HG03175 (cell line): ENCODE results near the gene CNOT2.
"Not testable (repeated sequence)": the region's sequence is repeated elsewhere in the genome, so short reads cannot be mapped to it uniquely, and the experiment has no call there.

Experiments used
- ATAC-seq: cut with Tn5 transposase; IDR thresholded peaks from one replicate; pipeline ENCODE4 v1.9.1; 2021; ENCODE audit warnings: mild to moderate bottlenecking, moderate library complexity; ENCODE audit not compliant: unreplicated experiment

Gene CNOT2

DNA sequence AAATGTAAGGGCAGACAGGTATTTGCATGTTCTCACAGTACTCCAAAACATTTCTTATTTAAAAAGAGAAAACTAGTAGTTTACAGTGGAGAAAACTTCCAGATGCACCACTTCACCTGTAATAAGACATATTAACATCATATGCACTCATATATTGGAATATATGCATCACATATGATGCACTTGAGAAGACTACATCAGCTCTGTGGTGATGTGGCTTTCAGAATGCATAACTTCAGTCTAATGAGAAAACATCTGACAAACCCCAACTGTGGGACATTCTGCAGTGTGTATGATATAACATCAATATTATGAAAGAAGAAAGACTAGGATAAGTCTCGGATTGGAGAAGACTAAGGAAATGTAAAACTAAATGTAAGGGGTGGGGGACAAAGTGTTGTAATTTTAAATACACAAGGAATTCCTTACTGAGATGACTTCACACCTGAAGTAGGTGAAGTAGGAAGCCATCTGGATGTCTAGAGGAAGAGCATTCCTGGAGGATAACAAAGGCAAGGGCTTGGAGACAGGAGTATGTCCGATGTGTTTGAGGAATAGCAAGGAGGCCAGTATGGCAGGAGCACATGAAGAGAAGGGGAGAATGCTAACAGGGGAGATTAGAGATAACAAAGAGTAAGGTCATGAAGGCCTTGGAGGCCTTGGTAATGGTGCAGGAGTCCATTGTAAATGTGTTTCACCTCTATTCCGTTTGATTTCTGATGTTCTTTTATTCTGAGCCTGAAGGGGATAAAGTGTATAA, 49.0 kb downstream of the CNOT2 start:
- ATAC-seq: no peak

DNA sequence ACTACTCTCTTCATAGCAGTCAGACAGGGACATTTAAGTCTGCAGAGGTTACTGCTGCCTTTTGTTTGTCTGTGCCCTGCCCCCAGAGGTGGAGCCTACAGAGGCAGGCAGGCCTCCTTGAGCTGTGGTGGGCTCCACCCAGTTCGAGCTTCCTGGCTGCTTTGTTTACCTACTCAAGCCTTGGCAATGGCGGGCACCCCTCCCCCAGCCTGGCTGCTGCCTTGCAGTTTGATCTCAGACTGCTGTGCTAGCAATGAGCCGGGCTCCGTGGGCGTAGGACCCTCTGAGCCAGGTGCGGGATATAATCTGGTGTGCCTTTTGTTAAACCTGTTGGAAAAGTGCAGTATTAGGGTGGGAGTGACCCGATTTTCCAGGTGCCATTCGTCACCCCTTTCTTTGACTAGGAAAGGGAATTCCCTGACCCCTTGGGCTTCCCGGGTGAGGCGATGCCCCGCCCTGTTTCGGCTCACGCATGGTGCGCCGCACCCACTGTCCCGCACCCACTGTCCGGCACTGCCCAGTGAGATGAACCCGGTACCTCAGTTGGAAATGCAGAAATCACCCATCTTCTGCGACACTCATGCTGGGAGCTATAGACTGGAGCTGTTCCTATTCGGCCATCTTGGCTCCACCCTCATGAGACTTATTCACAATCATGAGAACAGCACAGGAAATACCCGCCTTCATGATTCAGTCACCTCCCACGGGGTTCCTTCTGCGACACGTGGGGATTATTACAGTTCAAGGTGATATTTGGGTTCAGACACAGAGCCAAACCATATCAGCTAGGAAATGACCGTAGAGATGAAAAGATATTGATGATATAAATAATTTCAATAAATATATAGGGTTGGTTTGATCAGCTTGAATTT, 61.7 kb downstream of the CNOT2 start:
- ATAC-seq: not testable (repeated sequence)

DNA sequence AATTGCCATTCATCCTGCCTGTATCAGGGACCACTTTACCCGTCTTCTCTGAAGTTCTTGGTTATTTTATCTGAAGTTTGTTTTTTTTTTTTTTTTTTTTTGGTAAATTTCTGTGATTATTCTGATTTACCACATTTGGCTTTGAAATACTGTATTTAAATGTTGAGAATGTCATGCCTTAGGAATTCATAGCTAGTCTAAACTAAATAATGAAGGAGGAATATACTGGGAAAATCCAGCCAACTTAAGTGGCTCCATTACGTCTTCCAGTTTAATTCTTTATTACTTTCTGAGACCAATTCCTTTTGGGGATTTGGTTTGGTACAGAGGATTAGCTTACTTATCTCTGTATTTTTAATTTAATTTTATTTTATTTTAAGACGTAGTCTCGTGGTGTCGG, 62.6 kb downstream of the CNOT2 start:
- ATAC-seq: no peak

- no peak for ATAC-seq
These were observed 63.4 kb downstream of the CNOT2 start for GRCh38 chr12:70306676-70307075.

- ATAC-seq: no peak
These were observed 64.6 kb downstream of the CNOT2 start for GRCh38 chr12:70307868-70308267.

DNA sequence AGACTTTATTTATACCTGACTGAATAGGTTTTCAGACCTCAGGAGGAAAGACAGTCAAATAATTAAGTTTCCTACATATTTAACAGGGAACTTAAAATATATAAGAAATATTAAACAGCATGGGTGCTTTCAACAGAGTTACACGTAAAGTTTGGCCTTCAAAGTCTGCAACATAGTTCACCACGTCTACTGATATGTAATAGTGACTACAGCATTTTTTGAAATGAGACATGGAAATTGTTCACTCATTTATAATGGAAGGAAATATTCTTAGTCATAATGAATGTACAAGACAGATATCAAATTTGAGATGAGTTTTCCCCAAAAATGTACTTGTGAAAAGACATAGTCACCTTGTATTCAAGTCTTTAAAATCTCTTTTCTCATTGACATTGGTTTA, 66.1 kb downstream of the CNOT2 start:
- no peak for ATAC-seq

DNA sequence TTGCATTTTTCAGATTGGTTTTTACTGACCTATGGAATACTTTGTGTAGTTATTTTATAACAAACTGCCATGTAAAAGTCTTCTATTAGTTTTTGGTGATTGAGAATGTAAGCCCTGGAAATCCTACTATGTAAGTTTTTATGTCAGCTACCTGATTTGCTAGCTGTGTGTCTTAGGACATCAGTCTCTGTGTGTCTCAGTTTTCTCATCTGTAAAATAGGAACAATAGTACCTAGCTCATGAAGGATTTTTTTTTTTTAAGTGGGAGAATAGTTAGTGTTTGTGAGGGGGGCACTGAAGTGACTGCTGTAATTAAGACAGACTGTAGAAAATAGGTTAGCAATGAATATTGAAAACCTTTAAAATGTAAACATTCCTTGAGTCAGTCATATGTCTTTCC, 70.9 kb downstream of the CNOT2 start:
- ATAC-seq: no peak

GRCh38 chr12:70317781-70318180, 74.5 kb downstream of the CNOT2 start:
- peak; percentile 95 for ATAC-seq

DNA sequence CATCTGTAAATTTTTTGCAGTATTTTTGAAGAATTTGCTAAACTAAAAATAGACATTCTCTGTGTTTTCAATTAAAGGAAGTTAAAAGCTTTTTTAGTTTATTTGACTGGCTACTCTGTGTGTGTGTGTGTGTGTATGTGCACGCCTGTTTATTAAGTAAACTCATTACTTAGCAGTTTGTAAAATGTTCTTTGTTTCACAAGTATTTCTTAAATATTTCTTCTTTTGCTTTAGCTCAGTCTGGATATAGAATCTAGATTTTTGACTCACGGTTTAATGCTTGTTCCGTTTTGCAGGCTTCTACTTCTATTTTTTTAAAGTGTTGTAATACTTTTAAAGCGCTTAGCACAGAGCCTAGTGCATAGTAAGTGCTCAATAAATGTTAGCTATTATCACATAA, 76.4 kb downstream of the CNOT2 start:
- ATAC-seq: no peak

DNA sequence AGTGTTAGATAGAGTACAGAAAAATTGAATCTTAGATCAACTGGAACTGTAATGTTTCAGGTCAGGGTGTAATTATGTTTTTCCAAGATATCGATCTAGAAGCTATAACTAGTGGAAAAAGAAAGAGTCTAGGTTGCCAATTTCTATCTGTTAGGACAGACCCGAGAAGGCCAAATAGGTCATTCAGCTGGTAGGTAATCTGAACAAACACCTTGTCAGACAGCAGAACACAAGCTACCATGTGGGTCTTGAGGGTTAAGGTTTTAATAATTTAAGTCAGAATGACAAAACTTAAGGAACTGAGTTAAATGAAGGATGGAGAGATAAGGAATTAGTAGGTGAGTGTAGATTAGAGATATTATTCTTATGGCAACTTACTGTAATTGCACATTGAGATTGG, 78.0 kb downstream of the CNOT2 start:
- ATAC-seq: no peak

GRCh38 chr12:70327541-70327940, 84.3 kb downstream of the CNOT2 start:
- no peak for ATAC-seq

- ATAC-seq: no peak
These were observed 86.5 kb downstream of the CNOT2 start for GRCh38 chr12:70329728-70330127.

- ATAC-seq: no peak
These were observed 86.9 kb downstream of the CNOT2 start for GRCh38 chr12:70330158-70330557.

DNA sequence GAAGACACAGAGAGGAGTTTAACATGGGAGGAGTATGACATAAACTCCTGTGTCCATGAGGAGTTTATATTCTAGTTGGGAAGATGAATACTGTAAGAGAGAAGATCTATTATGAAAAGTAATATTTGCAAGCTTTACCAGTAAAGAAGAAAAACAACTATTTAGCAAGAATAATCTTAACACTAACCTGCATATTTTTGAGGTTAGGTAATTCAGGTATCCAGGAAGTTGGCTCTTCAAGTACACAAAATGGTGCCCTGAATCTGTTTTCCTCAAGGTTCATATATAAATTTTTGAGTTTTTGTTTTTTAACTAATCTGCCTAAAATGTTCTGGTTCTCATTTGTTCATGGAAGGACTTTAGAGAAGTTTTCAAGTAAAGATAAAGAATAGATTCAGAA, 89.0 kb downstream of the CNOT2 start:
- no peak for ATAC-seq

- no peak for ATAC-seq
These were observed 91.5 kb downstream of the CNOT2 start for GRCh38 chr12:70334742-70335141.

GRCh38 chr12:70338531-70338930, 95.3 kb downstream of the CNOT2 start:
- no peak for ATAC-seq

- ATAC-seq: no peak
These were observed 107.8 kb downstream of the CNOT2 start for GRCh38 chr12:70351076-70351475.

- ATAC-seq: no peak
These were observed 110.8 kb downstream of the CNOT2 start for GRCh38 chr12:70353780-70354660.

DNA sequence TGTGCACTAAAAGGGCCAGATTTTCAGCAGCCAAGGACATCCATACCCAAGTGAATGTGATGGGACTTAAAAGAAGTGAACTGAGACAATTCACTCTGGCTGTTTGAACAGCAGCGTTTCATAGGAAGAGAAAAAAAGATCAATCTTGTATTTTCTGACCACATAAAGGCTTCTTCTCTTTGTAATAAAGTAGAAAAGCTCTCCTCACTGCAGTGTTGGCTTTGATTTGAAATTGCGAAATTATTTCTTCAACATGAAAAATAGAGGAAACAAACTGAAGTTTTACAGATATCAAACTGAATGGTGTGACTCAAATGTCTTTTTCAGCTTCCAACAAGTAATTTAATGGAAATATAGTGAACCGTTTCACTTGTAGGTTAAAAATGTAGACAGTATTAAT, 111.6 kb downstream of the CNOT2 start:
- no peak for ATAC-seq

DNA sequence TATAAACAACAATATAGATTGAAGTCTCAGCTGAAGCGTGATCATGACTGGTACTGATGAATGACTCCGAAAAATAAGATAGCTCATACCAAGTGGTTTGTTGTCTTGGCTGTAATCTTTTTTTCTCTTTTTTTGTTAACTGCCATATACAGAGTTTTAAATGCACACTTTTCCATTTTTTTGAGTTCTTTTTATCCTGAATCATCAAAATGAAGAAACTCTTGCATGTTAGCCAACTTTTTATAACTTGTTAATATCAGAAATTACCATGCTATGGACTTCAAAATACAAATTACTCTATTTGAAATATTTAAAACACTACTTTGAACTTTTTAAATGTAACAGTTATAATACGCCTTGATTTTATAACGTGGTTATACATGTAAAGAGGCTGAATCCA, 112.7 kb downstream of the CNOT2 start:
- ATAC-seq: no peak

- ATAC-seq: no peak
These were observed 116.4 kb downstream of the CNOT2 start for GRCh38 chr12:70359458-70360197.
